GM19193 (cell line): ENCODE data around the gene OR51I2.

Experiments used
- POLR2A ChIP-seq: IDR thresholded peaks from 4 replicates; pipeline ENCODE4 v1.6.1; 2011; ENCODE audit not compliant: insufficient read depth, insufficient read length; ENCODE audit errors: extremely low read depth

Gene OR51I2

GRCh38 chr11:5449023-5449422 is at the start of gene OR51I2:
Gene OR51I2, plus strand, starts transcription at chr11:5449323. Its CDS starts 4,166 bp downstream, at chr11:5453489.
- TF ChIP-seq POLR2A, result no peak

- no peak for TF ChIP-seq POLR2A
Observed at GRCh38 chr11:5405173-5405572, 44.0 kb upstream of the OR51I2 start.

GRCh38 chr11:5420993-5421392 is 28.1 kb upstream of the OR51I2 start:
- TF ChIP-seq POLR2A, result no peak

- no peak for TF ChIP-seq POLR2A
Observed at GRCh38 chr11:5421811-5422210, 27.3 kb upstream of the OR51I2 start, which contains the start of gene OR51Q1. Gene OR51Q1, plus strand, starts transcription at chr11:5422111. Its CDS starts 90 bp downstream, at chr11:5422201.

- no peak for TF ChIP-seq POLR2A
Observed at GRCh38 chr11:5423131-5423530, 26.0 kb upstream of the OR51I2 start.

- no peak for TF ChIP-seq POLR2A
Observed at GRCh38 chr11:5441414-5441813, 7.7 kb upstream of the OR51I2 start, which contains the start of gene OR51I1. Gene OR51I1, minus strand, starts transcription at chr11:5441514. Its CDS starts 0 bp downstream, at chr11:5441514.

- TF ChIP-seq POLR2A, result no peak
Observed at GRCh38 chr11:5443835-5444393, 5.2 kb upstream of the OR51I2 start.

GRCh38 chr11:5449432-5449831 is 309 bp downstream of the OR51I2 start:
- no peak for TF ChIP-seq POLR2A

- no peak for TF ChIP-seq POLR2A
Observed at GRCh38 chr11:5460983-5461621, 12.0 kb downstream of the OR51I2 start.

GRCh38 chr11:5467527-5467926 is 18.4 kb downstream of the OR51I2 start:
- no peak for TF ChIP-seq POLR2A

- TF ChIP-seq POLR2A, result no peak
Observed at GRCh38 chr11:5473921-5474320, 24.8 kb downstream of the OR51I2 start.

- no peak for TF ChIP-seq POLR2A
Observed at GRCh38 chr11:5476186-5476819, 27.2 kb downstream of the OR51I2 start.

- TF ChIP-seq POLR2A, result no peak
Observed at GRCh38 chr11:5486003-5486402, 36.9 kb downstream of the OR51I2 start.

- TF ChIP-seq POLR2A, result no peak
Observed at GRCh38 chr11:5486421-5486820, 37.3 kb downstream of the OR51I2 start.

GRCh38 chr11:5488385-5488784 is 39.3 kb downstream of the OR51I2 start, which contains the start of gene OR52D1:
Gene OR52D1, plus strand, starts transcription at chr11:5488685. Its CDS starts 22 bp downstream, at chr11:5488707.
- no peak for TF ChIP-seq POLR2A
